GM12873 (cell line): ENCODE results near the gene RRBP1.

Experiments
- TF ChIP-seq, protein P1 (sequence below): IDR thresholded peaks from 2 replicates; pipeline ENCODE4 v1.5.1; 2012; ENCODE audit warnings: low read depth, mild to moderate bottlenecking, moderate library complexity, low read length, control low read depth; ENCODE audit not compliant: insufficient read depth; ENCODE audit errors: missing control alignments

RRBP1 gene

DNA sequence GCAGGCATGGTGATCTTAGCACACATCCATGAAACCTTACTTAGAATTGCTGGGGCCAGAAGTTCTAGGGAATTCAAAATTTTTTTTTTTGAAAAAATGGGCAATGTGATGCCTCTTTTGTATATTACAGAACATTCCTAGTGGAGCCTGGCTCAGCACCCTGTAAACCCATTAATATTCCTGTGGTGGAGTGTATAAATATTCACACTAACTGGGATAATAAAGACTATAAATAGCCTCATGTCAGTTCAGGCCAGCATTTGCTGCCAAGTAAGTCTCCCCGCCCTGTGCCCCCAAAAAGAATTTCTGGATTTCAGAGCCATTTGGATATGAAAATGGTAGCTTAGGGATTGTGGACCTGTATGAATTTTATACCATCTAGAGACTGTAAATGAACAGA is 32.6 kb upstream of the RRBP1 start:
- TF ChIP-seq, protein P1, sequence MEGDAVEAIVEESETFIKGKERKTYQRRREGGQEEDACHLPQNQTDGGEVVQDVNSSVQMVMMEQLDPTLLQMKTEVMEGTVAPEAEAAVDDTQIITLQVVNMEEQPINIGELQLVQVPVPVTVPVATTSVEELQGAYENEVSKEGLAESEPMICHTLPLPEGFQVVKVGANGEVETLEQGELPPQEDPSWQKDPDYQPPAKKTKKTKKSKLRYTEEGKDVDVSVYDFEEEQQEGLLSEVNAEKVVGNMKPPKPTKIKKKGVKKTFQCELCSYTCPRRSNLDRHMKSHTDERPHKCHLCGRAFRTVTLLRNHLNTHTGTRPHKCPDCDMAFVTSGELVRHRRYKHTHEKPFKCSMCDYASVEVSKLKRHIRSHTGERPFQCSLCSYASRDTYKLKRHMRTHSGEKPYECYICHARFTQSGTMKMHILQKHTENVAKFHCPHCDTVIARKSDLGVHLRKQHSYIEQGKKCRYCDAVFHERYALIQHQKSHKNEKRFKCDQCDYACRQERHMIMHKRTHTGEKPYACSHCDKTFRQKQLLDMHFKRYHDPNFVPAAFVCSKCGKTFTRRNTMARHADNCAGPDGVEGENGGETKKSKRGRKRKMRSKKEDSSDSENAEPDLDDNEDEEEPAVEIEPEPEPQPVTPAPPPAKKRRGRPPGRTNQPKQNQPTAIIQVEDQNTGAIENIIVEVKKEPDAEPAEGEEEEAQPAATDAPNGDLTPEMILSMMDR = no peak

DNA sequence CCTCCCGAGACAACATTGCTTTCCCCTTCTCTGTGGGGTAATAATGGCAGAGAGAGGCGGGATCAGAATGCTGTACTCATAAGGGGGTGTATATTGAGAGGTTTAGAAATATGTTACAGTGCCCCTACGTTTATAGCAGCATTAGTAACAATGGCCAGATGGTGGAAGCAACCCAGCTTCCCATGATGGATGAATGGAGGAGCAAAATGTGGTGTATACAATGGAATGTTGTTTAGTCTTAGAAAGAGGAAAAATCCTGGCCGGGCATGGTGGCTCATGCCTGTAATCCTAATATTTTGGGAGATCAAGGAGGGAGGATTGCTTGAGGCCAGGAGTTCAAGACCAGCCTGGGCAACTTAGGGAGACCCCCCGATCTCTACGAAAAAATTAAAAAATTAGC is 30.7 kb upstream of the RRBP1 start:
- TF ChIP-seq, protein P1 = no peak

DNA sequence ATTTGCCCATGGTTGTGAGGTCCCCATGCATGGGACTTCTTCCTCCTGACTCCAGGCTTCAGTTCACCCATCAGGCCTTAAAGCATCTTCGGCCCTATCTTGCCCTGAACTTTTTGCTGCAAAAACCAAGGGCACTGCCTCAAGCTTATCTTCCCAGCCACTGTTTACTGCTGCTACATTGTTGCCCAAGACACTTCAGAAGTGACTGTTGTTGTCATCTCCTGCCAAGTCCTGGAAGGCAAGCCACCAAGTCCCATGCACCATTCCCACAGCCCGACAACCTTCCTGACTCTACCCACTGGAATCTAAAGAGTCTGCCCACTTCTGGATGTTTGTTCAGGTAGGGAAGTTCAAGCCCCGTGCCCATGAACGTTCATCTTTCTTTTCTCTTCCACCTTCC is 30.2 kb upstream of the RRBP1 start:
- TF ChIP-seq, protein P1 = no peak

DNA sequence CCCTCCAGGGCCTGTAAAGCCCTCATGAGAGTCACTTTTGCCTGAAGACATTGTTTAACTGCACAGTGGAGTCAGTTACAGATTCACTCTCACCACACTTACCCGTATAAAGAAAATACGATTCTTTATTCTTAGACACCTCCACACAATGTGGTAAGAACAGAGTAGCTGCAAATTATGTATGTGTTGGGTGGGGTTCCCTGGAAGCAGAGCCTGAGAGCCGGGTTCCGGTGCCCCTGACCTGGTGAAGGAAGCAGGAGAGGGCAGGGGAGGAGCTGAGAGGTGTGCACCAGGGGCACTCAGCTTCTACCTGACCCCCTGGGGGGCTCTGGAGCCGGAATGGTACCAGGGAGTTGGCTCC is 29.2 kb upstream of the RRBP1 start:
- TF ChIP-seq, protein P1 = no peak

DNA sequence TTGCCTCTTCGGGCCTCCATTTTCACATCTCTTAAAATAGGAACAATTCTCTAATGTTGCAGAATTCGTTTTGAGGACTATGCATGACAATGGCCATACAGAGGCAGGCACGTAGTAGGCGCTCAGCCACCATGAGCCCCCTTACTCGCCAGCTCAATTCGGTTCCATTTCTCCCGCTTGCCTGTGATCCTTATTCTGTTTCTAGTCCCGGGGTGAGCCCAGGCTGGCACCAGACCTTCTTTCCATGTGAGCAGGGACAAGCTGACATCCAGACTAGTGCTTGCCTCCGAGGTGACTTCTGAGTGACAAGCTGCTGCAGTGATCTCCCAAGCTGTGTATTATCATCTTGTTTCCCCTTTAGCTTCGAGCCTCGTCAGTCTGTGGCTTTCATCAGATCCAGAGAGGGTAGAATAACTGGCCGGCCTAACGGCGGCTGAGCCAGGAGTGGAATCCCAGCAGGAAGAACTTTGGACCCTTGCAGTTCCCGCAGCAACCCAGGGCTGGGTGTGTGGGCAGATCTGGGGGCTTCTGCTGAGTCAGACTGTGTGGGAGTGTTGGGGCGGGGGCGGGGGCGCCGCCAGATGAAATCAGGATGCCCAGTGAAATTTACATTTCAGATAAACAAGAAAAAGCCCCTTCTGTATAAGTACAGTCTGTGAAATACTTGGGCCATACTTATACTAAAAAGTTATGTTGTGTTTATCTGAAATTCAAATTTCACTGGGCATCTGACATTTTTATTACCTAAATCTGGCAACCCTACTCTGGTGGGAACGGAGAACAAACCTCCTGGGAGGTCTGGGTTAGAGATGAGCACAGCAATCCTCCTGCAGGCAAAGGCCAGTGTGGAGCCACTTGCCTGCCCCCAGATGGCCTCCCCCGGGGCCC is 28.6 kb upstream of the RRBP1 start:
- TF ChIP-seq, protein P1 = no peak

DNA sequence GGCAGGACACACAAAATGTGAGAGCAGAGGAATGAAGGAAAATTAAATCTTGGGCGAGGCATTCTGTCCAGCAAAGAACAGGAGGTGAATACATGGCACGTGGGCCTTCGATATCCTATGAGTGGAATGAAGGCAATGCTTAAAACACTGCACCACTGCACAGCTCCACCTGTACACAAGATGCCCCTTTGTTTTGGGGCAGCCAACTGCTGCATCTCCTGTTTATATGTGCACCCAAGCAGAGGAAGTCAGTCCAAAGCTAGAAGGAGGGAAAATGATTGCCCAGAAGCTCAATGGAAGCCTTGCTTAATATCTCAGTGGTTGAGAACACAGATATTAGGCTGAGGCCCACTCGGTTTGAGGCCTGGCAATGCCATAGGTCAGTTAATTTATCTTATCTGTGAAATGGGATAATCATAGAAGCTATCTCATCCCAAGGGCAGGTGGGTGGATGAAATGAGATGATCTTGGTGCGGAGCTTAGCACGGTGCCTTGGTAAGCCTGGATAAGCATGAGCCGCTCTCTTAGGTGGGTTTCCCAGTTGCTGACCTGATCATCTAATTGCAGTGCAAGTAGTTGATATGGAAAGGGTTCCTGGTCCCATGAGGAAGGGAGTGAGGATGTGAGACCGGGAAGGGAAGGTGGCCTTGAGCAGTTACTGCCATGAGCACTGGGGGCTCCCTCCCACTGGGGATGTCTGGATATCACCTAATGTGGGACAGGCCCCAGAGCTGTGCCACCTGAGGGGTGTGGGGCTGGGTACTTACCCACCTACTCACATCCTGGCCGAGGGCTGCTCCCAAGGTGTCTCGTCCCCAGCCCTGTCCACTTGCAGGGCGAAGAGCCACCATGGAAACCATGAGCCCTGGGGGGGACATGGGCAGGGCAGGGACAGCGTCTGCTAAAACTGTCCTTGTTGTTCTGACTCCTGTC is 27.6 kb upstream of the RRBP1 start:
- TF ChIP-seq, protein P1 = no peak

DNA sequence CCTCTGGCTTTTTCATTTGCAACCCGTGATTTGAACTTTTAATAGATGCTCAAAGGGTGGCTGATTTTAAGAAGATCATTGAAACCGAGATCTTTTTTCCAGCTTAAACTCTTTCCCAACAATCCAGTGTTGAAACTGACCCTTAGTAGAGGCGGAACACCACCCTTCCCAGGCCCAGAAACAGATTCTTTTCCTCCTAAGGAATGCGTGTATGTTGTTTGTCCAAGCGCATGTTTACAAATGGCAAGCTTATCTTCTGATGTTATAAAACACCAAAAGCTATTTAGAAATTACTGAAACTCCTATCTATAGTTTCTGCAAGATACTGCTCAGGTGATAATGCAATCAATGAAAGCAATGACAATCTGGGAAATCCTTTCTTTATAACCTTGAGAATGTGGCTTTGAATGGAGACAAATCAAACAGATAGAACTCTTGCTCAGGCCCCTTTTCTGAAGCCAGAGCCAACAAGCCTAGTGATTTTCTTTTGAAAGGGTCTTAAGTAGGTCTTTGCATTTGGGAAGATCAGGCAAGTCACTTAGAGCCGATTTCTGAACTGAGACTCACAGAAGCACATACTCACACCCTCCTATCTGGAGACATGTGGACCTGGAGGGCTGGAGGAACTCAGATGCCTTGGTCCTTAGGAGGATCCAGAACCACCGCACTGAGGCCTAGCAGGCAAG is 26.8 kb upstream of the RRBP1 start:
- TF ChIP-seq, protein P1 = no peak
